Measurements from ENCODE around the gene LRRIQ1. TPM values are rescaled to one million over a fixed set of nuclear protein-coding genes. Genes with fewer than 3 reads are reported as not detected.

Gene LRRIQ1
- total and polyA plus RNA-seq, 2 of the 8 experiments (the other 6 are each of a cell fraction or from before 2014, with no cell fraction given), result 0.24 to 0.76 TPM

DNA sequence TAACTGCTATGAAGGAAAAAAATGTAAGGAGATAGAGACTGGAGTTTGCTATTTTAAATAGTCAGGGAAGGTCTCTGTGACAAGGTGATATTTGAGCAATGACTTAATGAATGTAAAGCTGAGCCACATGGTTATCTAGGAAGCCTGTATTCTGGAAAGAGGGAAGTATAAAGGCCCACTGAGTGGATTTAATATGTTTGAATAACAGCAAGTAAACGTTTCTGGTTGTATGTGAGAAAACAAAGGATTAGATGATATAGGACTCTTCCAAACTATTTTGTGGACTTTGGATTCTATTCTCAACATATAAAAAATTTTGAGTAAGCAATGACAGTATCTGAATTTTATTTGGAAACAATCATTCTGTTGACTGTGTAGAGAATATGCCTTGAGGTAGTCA, 5.2 kb downstream of the LRRIQ1 start:
- Histone ChIP-seq H4K20me1 (replicated peaks in 1 of 2; ENCODE audit: control insufficient read depth in 1 of 2, insufficient read depth in 2 of 2, low read length in 2 of 2) (no peaks in the 10 kb centered on the region), H3K4ac (replicated peaks; ENCODE audit: insufficient read length, low read depth, low read length) (no peak overlapping the region), H2BK15ac (ENCODE audit: low read length) (no peak overlapping the region), H2BK12ac (ENCODE audit: low read depth, low read length) (no peak overlapping the region), H3K27ac (ENCODE audit: low read depth, low read length) (no peak overlapping the region), H4K8ac (ENCODE audit: extremely low read depth, insufficient read depth, low read length) (no peak overlapping the region), H3K23ac (ENCODE audit: insufficient read length) (no peak overlapping the region), H3K4me1 (replicated peaks in 1 of 4; ENCODE audit: control insufficient read depth in 3 of 4, insufficient read depth in 4 of 4, low read length in 3 of 4) (no peaks in the 10 kb centered on the region), H4K5ac (ENCODE audit: insufficient read length, low read depth, low read length) (no peak overlapping the region), H4K91ac (replicated peaks; ENCODE audit: insufficient read length, low read length) (no peak overlapping the region), H2AK5ac (ENCODE audit: low read depth, low read length) (no peak overlapping the region), H2BK5ac (ENCODE audit: low read depth, low read length) (no peak overlapping the region), H3K9ac (replicated peaks in 1 of 4; ENCODE audit: extremely low read depth in 1 of 4, low read depth in 3 of 4, low read length in 3 of 4) (no peak overlapping the region), H3K23me2 (ENCODE audit: low read depth, low read length) (peaks cover 1% of the 10 kb centered on the region; the same call in 1 of the 2 replicates), H2BK120ac (replicated peaks; ENCODE audit: low read depth, low read length) (no peak overlapping the region), H3K18ac (ENCODE audit: extremely low read depth, low read length) (no peak overlapping the region), H3K9me3 (ENCODE audit: insufficient read depth in 2 of 2, low read depth in 1 of 2, low read length in 1 of 2) (no peaks in the 10 kb centered on the region), H2BK20ac (ENCODE audit: low read length) (no peak overlapping the region), H3K79me1 (ENCODE audit: low read depth, low read length) (no peaks in the 10 kb centered on the region), H3K4me2 (ENCODE audit: insufficient read depth in 1 of 2, low read depth in 2 of 2, low read length in 2 of 2) (no peak overlapping the region), H3K27me3 (replicated peaks in 1 of 4; ENCODE audit: control insufficient read depth in 3 of 4, extremely low read depth in 1 of 4, insufficient read depth in 3 of 4, low read length in 3 of 4) (peaks cover 0 to 1% (median 0%) of the 10 kb centered on the region in 4 experiments; a peak in 1 of 7 replicates), H3K56ac (replicated peaks; ENCODE audit: insufficient read length, low read depth, low read length) (no peak overlapping the region), H3K14ac (ENCODE audit: insufficient read length) (no peak overlapping the region), H3K4me3 (ENCODE audit: extremely low read depth in 1 of 4, insufficient read depth in 2 of 4, low read depth in 3 of 4, low read length in 4 of 4) (no peak overlapping the region), H3K36me3 (ENCODE audit: control insufficient read depth in 2 of 4, insufficient read depth in 4 of 4, low read length in 3 of 4) (no peaks in the 10 kb centered on the region), H3K79me2 (ENCODE audit: control insufficient read depth in 1 of 2, insufficient read depth in 2 of 2, low read length in 2 of 2) (no peaks in the 10 kb centered on the region), H2AFZ (ENCODE audit: low read length) (no peak overlapping the region)
- ChIA-PET CTCF (ENCODE audit: partially characterized antibody) (no interaction called here), POLR2A (ENCODE audit: partially characterized antibody) (no interaction called here)
- TF ChIP-seq KDM1A (IDR thresholded peaks at IDR 0.05; ENCODE audit: borderline replicate concordance, low read length) (no peak), SIRT6 (IDR thresholded peaks at IDR 0.05; ENCODE audit: low read length) (no peak), CBX8 (IDR thresholded peaks at IDR 0.05; ENCODE audit: borderline replicate concordance, low read depth, low read length) (no peak), SIN3A (conservative IDR thresholded peaks at IDR 0.05 in 1 of 2, IDR thresholded peaks at IDR 0.05 in 1 of 2; ENCODE audit: low read depth in 1 of 2, low read length in 2 of 2) (no peak), POLR2A (IDR thresholded peaks at IDR 0.05; ENCODE audit: control extremely low read depth in 1 of 2, low read depth in 2 of 2, low read length in 2 of 2) (no peak), TBP (IDR thresholded peaks at IDR 0.05; ENCODE audit: low read depth, low read length) (no peak), EZH2 (IDR thresholded peaks at IDR 0.05; ENCODE audit: low read depth, low read length, severe bottlenecking) (no peak), CREB1 (IDR thresholded peaks at IDR 0.05) (no peak), TAF7 (optimal IDR thresholded peaks at IDR 0.05; ENCODE audit: borderline replicate concordance, low read depth, low read length) (no peak)
- DNase-seq (ENCODE audit: low read depth in 1 of 2, low spot score in 2 of 2), result no peak
- WGBS, 2 experiments (ENCODE audit: extremely low coverage in 1 of 2, insufficient coverage in 1 of 2, insufficient read length in 1 of 2, insufficient replicate concordance in 2 of 2, low coverage in 1 of 2, low lambda C conversion rate in 2 of 2, missing lambda C conversion rate in 1 of 2), result 65% methylated on average over 1 of the region's 1 CpG; no CpG with 5 or more reads in 1 of the 2 experiments
- no peak for FAIRE-seq

All from H1 (cell line).